NCI-H2227 treated with DMSO at 0.1 percent for 48 hours (cell line): ENCODE results near the gene SREK1IP1.
A peak's percentile ranks its signal among the peaks of the same experiment; 100 is the strongest.

Experiments used
- DNase-seq: peaks from one replicate; lab custom pipeline; 2025; lab: John Stamatoyannopoulos, UW

Gene SREK1IP1

DNA sequence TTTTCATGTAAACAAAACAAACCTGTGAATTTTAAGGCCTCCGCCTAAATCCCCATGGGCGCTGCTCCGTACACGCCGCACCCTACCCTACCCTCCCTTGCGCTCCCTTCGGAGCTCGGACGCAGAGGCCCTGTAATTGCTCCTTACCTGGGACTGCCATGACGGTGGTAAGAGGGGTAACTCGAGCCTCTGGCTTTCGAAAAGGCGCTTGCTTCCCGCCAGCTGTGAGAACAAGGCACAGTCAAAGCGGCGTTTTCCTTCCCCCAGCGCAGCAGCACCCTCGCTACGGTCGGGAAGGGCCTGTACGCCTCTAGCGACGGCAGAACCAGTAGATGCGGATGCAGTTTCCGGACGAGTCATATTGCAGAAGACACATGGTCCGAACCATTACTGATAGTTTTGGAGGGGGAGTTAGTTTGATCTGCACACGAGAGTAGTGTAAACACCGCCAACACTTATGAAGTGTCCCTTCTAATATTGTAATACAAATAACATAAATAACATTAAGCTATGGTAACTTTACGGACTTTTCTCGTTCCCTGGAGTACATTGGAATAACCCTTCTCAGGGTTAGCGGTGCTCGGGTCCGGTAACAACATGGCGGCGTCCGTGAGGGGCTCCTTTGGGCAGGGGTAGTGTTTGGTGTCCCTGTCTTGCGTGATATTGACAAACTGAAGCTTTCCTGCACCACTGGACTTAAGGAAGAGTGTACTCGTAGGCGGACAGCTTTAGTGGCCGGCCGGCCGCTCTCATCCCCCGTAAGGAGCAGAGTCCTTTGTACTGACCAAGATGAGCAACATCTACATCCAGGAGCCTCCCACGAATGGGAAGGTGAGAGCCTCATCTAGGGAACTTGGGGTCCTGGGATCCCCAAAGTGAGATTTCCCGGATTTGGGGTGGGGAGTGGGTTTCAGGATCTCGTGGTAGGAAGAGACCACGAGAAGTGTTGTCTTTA is at the start of gene SREK1IP1, which contains the start of gene CWC27:
SREK1IP1 (minus strand) TSS at position 334 of the 955 bp plus-strand sequence; CDS start at position 160, 174 bp downstream.
CWC27 (plus strand) TSS at position 573 of the 955 bp plus-strand sequence; CDS start at position 790, 217 bp downstream.
- peak; percentile 78 for DNase-seq

DNA sequence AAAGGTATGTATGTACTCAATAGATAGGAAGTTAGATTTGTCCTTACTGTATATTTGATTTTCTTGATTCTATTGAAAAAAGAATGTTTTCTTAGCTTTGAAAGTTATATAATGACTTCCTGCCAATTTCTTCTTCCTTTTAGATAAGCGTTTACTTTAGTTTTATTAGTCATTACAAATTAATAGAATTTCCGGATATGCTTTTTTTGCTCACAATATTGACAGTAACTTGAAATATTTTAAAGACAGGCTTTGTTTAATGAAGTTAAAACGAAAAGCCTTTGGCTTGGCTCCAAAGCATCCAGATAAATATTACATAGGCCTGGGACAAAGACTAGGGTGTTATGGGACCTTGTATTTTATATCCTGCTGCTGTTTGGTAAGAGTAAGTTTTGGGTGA is 49.8 kb upstream of the SREK1IP1 start:
- no peak for DNase-seq

DNA sequence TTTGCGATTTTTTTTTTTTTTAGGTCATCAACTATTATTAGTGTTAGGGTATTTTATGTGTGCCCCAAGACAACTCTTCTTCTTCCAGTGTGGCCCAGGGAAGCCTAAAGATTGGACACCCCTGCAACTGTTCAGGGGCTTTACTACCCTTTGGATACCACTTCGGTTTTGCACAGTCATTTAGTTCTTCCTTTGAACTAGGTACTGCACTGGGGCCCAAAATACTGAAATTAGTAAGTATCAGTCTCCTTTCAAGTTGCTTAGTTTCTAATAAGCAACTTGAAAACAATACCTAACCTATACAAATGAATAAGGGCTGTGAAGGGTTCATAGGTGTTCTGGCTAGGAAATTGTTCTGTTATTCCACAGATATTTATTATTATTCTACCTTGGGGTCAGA is 45.6 kb upstream of the SREK1IP1 start:
- DNase-seq = no peak

DNA sequence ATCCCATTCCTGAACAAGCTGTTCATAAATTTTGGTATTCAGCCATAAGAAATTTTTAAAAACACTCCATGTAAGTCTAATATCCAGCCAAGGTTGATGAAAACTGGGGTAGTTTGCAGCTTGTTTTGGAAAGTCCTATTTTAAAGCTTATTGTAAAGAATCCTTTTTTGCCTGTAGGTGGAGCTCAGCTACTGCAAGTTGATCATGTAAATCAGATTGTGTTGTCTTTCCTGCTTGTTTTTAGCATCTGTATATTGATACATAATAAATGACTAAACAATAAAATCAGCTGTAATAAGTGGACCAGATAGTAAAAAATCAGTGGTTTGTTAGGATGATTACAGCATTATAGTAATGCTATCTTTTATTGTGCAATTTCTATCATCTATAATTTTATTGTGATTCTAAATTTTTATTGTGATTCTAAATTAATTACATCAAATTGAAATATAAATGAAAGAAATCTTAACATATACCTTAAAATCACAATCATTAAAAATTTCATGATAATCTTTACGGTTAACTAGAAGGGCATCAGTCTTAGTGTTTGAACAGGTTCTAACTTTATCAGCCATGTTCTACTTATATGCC is 42.7 kb upstream of the SREK1IP1 start:
- peak; percentile 70 for DNase-seq

DNA sequence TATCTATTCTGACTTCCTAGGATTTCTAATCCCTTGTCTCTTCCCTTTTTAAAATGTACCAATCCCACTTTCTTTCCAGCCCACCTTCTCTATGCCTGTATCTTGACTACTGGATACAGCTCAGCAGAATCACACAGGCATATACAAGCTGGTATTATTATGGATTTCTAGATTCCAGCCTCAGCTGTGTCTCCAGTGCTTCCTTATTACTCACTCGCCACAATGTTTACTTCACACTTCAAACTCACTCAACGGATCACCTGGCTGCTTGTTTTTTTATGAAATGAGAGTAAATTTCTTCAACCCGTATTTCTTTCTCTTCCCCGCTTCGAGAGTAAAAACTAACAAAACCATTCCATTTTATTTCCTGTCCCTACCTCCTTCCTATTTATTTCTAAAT is 39.0 kb upstream of the SREK1IP1 start:
- DNase-seq = no peak

DNA sequence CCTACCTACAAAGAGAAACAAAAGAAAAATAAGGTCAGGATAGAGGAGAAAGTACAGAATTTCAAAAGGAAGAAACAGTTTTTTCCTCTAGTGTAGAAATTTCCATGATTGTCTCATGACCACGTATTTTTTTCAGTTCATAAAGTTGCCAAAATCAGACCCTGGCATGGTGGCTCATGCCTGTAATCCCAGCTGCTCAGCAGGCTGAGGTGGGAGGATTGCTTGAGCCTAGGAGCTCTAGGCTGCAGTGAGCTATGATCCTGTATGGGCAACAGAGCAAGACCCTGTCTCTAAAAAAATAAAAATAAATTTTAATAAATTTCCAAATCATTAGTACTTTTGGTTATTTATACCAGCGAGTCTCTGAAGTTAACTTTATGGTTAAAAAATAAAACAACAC is 38.0 kb upstream of the SREK1IP1 start:
- no peak for DNase-seq

DNA sequence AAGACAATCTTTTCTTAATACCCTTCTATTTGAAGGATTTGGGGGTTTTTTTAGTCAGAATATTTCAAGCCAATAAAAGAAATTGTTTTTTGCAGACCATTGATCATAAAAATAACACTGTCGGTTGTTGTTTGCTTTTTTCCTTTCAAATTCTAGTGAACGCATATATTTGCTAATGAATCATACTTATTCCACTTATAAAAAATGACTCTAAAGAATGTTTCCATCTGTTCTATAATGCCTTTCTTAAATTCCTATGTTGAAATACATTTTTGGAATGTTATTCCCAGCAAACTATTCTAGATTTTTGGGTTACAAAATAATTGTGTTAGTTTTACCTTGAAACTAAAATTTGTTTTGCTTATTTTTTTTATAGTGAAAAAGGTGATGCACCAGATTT is 32.4 kb upstream of the SREK1IP1 start:
- DNase-seq = no peak

DNA sequence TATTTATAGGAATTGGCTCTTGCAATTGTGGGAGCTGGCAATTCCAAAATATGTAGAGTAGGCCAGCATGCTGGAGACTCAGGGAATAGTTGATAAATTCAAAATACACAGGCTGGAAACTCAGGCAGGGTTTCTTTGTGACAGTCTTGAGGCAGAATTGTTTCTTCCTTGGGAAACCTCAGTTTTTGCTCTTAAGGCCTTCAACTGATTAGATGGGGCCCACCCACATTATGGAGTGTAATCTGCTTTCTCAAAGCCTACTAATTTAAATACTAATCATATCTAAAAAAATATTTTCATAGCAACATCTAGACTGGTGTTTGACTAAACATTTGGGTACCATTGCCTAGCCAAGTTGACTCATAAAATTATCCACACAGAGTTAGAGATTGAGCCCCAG is 27.8 kb upstream of the SREK1IP1 start:
- DNase-seq = no peak

DNA sequence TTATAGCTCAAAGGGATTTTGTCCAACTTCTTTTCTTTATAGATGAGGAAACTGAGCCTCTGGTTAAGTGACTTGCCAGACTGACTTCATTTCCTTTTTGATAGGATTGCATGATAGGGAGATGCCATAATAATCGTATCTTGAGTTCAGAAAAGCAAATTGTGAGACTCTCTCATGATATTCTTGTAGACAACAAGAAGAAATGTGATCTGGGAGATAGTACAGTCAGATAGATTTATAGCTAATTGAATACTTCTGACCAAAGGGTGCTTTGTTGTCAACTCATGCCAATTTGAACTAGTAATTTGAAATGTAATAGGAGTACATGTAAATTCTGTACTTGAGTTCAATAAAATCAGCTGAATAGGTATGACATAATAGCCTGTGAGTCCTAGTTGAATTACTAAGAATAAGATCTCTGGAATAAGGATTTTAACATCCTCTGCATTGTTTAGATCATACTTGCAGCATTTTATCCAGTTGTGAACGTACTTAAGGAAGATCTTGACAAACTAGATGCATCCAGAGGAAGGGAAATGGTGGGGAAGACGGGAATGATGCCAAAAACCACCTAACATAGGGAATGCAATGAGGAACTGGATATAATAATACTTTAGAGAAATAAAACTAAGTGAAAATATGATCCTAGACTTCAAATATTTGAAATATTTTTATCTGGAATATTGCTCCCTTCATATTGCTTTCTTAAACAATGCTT is 25.7 kb upstream of the SREK1IP1 start:
- DNase-seq = no peak

DNA sequence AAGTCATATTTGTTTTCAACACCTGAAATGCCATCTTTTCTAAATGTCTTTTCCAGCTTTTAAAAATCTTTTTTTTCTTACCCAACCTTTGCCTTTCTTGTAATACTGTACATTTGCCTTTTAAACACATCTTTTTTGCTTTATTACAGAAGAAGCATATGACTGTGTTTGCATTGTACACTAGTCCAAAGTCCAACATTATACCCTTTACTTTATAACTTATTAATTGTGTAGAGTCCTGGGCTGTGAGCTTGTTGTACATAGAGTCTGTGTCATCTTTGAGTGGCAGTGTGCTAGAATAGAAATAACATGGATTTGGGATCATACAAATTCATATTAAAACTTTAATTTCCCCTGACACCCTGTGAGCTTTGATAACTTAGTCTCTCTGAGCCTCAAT is 24.0 kb upstream of the SREK1IP1 start:
- no peak for DNase-seq

DNA sequence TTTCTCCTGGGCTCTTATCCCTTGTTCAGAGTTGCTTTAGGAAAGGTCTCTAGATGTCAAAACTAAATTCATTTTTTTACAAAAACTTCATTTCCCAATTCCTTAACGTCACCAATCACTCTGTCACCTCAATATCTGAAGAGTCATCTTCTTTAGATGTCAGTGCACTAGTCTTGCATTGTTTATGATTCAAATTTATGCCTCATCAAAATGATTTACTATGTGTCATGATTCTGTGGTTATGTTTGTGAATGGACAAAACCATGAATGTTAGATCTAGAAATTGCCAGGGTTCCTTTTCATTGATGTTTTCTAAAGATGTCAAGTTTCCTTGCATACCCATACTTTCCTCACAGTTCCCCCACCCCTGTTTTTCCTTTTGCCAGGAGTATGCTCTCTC is 21.7 kb upstream of the SREK1IP1 start:
- DNase-seq = no peak

DNA sequence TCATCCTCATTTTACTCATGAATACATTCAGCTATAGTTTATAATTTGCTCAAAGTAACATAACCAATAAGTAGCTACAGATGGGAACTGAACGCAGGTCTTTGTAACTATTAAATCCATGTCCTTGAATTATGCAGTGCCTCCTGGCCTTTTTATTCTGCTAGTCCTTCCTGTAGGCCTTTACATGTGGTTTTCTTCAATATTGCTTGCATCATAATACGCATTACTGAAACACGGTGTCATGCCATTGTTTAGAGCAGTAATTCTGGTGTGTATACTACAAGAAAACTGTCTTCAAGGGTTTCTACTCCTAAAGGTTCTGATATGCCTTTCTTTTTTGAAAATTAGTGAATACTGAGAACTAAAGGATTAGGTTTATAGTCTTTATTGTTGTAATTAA is 21.0 kb upstream of the SREK1IP1 start:
- no peak for DNase-seq

DNA sequence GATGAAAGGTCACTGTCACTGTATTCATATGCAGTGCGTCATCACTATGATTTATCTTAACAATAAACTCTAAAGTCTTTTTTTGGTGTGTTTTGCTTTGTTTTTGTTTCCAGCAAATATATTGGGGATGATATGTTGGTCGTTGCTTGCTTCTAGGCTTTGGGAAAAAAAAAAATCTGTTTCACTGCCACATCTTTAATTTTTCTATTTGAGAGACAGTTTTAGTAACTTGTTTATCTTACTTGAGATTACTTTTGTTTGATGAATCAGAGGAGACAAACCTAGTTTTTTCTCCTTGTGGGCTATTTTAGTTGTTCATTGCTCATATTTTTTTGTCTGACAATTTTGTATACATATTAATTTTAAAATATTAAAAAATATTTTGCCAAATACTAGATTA is 19.7 kb upstream of the SREK1IP1 start:
- DNase-seq = no peak

DNA sequence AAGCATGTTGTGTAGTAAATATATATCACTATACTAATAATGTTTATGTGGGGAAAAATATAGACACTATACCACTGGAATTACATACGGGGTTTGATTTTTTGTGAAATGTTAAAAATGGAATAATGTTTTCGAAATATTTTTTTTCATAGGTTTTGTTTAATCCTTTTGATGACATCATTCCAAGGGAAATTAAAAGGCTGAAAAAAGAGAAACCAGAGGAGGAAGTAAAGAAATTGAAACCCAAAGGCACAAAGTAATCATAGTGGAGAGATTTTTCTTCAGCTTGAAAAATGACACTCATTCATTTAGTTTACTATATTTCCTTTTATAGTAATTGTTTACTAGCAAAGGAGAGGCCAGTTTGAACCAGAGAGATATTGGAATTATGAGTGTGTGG is 17.9 kb upstream of the SREK1IP1 start:
- no peak for DNase-seq

DNA sequence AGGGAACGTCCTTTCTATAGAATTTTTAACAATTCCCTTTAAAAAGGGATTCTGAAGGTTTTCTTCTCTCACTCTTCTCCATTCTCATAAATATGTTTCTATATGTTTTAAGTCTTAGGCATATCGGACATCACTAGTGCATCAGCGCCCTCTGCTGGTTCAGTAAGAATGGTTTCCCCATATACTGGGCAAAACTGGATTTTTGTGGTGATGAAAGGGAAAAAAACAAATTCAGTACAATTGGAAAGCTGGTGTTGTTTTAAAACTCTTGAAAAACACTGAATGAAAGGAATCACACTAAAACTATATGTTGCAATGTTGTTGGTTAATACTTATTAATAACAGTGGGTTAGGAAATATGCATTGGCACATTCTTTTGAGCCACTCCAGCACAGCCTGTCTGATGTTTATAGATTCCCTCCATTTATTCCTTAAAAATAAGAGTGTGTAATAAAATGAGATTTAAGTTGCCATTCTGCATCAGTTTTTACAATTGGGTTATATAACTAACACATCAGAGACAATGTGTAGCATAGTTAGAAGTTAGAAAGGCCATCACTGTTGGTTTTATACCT is 16.0 kb upstream of the SREK1IP1 start:
- peak; percentile 12 for DNase-seq

DNA sequence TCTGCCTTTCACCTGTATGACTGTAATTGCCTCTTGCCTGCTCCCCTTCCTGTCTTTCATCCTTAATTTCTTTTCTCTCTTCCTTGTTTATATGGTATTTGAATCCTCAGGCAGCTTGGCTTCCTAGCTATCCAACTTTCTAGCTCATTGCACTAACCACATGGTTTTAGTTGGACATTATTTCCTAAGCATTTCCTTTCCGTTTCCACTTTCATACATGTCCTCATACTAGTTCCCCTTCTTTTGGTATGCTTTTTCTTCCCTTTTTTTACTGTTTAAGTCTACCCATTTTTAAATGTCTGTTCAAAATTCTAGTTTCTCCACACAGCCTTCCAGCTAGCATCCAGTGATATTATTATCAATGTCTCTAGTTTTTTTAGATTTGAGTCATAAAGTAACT is 6.8 kb upstream of the SREK1IP1 start:
- DNase-seq = no peak

DNA sequence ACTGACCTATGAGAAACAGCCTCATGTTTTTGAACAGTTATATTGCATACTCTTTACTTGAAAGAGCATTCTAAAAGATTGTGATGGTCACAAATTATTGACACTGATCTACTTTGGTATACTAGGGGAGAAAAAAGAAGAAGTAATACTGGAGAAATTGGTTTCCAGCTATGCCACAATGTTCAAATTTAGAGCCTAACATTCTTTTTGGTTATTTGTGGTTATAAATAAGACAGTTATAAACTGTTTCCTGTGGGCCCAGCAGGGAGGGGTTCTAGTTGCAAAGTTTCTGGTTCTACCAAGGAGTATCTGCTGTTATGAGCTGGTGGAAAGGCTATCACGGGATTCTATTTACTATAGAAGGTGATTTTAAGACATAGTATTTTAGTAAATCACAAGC is 5.0 kb upstream of the SREK1IP1 start:
- DNase-seq = no peak

DNA sequence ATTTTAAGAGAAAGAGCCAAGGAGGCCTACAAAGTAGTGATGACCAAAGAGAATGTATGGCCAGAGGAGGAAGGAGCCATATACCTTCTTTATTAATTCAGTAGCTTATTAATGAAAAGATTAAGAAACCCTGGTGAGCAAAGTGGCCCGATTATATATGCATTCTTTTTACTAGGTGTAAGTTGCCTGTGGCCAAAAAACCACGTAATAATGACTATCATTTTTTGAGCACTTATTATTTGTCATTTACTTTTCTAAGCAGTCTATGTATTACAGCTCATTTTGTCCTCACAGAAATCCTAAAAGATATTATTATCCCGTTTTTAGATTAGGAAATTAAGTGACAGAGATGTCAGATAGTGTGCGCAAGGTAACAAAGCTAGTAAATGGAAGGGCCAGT is 3.2 kb upstream of the SREK1IP1 start:
- DNase-seq = no peak

DNA sequence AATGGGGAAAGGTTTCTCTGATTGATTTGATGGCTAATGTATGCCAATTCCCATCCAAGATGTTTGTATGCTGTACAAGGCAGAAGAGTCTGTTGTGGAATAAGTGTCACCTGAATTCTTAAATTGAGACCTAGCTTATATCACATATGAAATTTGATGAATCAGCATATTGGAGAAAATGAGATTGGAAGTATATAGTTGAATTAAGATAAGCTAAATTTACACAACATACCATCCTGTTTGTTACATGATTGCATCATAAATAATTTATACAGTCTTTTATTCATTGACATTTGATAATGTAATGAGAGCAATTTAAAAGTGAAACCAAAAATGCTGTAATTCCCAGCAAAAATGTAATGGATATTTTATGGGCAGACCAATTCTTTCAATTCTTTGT is 1.4 kb upstream of the SREK1IP1 start:
- no peak for DNase-seq

DNA sequence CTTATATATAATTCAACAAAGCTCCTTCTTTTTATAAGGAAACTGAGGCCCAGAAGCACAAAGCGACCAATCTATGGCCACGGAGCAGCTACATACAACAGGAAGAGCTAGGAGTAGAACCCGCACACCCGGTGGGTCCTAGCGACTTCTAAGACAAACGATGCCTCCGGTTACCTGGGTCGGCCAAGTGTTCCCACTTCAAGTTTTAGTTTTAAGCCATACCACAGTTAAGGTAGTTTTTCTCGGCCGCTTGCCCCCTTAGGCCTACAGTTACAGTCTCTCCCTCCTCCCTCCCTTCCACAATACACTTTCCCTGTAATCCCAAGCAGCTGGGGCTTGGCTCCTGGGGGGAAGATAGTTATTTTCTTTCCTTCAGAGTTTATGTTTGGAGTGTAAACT is 533 bp downstream of the SREK1IP1 start:
- DNase-seq = no peak

DNA sequence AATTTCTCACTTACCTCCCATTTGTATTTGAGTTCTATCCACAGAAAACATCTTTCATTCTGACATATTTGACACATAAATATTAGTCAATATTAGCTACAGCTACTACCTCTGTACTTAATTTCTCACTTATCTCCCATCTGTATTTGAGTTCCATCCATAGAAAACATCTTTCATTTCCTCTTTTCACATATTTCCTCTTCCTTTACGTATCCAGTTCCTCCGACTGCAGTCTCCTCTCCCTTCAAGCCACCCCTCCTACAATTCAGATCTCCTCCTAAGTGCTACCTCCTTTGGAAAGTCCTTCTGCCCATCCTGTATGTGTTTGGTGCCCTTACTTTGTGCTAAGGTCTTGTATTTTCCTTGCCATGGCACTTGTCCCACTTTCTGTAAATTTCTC is 1.6 kb downstream of the SREK1IP1 start:
- DNase-seq = no peak

DNA sequence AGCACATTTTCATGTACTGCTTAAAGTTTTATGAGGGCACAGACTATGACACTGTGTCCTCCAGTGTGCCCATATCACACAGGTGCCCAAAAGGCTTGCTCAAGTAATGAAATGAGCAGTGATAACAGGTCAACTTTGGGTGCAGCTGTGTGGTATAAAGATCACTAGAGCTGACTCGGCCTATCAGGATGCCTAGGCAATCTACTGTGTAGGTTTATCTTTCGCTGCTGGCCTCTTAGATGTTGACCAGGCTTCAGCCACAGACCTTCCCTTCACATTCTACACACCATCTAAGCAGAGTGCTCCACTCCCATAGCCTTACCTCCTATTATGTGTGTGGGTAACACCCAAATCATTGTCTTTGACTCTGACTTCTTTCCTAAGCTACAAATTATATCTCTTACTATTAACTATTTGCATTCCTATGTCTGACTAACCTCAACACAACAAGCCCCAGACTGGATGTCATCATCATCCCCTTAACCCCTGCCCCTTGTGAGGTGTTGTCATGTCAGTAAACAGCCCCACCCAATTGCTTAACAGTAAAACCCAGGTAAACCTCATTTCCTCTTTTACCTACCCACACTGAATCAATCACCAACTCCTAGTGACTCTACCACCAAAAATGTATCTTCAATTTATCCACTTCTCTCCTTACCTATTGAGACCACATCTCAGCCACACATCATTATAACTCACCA is 2.5 kb downstream of the SREK1IP1 start:
- peak; percentile 12 for DNase-seq
